Frontal cortex (tissue), 4 donors: ENCODE data around the gene TBC1D4. TPM values are rescaled to one million over a fixed set of nuclear protein-coding genes. Genes with fewer than 3 reads are reported as not detected.
"Not testable (repeated sequence)": the region's sequence is repeated elsewhere in the genome, so short reads cannot be mapped to it uniquely, and the experiment has no call there.

ENCODE experiments used
- DNase-seq, 2 donors: peaks; one replicate each; pipeline ENCODE4 v3.0.0; 2012; ENCODE audit warnings: low spot score in 2 of 2
- FAIRE-seq: peaks from 2 replicates; lab custom pipeline; 2012; peaks lifted over from hg19 to GRCh38; lab: Jason Lieb, UNC
- total RNA-seq: library from RNA; depleted of rRNA; stranded (reverse); fragments of >200 nt; gene quantifications from one replicate; pipeline ENCODE4 v1.2.3, GENCODE V29; 2014
- donor health status: control.
- donor health status: control.
- donor health status: control.

Gene TBC1D4
- total RNA-seq, 1 donor from 2014 or later, result 9.8 TPM

DNA sequence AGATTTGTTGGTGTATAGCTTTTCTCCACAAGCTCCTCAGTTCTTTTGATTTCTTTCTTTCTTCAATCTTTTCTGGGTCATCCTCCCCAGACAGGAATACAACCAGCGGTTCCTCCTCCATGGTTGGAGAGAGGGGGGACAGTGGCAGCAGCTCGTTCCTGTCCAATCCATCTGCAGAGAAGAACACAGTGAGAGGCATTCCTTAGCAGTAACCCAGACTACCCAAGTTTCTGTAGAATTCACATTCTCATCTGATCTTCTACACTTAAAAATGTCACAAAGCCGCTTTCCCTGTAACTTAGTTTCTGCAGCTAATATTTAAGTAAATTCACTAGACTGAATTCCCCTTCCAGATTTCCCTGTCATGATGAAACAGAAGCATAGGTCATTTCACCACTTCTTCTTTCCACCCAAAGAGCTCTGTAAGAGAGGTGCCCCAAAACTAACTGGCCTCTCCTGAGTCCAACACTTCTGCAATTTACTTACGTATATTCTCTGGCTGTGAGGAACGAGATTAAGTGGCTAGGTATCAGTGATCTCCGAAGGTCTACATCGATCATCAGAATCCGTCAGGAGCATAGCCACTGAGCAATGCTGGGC lies 171.9 kb downstream of the TBC1D4 start:
- DNase-seq (no peak), FAIRE-seq (no peak)

DNA sequence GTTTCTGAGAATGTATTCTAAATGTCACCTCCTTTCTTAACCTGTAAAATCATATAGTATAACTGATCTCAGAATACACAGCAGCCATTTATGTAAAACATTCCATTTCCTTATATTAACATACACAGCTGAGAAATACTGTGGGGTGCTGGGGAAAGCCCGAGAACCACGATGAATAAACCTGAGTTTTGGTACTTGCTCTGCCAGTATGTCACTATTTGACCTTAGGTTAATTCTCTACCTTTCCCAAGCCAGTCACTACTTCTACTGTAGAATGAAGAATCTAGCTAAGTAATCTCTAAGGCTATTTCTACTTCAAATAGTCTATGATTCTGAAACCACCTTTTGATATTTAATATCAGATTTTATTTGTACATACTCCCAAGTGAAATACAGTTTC lies 173.7 kb downstream of the TBC1D4 start:
- DNase-seq (no peak), FAIRE-seq (no peak)

DNA sequence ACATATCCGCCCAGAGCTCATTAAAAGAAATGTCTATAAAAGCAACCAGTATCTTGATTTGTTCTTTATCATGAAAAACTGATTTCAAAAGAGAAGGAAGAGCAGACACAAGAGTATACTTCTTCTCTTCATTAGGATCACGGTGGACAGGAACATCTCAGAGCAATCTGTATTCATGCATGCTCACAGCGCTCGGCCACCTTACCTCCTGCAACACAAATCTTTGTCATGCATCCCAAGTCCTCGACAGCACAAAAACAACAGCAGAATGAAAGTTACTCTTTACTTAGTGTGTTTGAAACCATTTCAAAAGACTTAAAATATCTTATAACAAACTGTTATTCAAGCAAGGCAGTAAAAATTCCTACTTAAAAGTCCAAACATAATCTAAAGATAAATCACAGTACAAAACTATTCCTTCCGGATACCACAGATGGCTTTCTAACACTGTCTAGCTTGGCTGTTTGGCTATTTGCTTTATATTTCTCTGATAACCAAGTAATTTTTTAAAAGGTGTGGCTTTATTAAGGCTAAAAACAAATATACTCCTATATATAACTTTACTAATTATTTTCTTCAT lies 174.5 kb downstream of the TBC1D4 start:
- FAIRE-seq (no peak), DNase-seq (no peak)

GRCh38 chr13:75306967-75307366 lies 175.0 kb downstream of the TBC1D4 start:
- not testable (repeated sequence) for DNase-seq, FAIRE-seq

DNA sequence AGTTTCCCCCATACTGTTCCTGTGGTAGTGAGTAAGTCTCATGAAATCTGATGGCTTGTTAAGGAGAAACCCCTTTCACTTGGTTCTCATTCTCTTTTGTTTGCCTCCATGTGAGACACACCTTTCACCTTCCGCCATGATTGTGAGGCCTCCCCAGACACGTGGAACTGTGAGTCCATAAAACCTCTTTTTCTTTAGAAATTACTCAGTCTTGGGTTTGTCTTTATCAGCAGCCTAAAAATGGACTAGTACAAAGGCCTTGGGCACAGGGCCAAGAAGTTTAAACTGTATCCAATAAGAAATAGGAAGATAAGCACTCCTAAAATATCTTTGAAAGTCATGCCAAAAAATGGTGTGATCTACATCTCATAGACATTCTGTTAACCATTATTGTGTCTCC lies 176.9 kb downstream of the TBC1D4 start:
- FAIRE-seq (no peak), DNase-seq (no peak)

- no peak for DNase-seq
- no peak for FAIRE-seq
Observed at GRCh38 chr13:75303263-75303662, 178.7 kb downstream of the TBC1D4 start.

DNA sequence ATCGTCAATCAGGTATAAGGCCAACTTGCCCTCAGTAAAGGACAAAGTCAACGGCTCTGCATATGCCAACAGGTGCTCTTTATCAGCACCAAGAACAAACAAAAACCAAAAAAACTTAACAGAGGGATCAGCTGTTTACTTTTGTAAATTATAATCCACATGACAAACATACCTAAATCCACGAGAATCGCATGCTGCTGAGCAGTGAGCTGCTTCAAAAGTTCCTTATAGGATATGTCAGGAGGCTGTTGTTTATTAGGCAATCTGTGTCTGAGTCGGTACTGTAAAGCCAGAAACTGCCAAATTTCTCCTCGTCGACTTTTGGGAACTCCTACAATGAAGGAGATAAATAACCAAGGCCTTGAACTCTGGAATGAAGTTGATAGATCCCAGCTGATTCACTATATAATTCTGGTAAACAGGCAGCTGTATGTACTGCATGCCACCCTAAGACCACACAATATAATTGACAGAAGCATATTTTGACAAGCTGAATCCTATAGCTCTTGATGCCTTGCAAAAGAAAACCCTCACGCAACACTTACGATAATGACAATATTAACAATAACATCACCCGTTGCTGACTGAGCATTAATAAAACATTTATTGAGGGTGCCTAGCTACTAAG lies 179.8 kb downstream of the TBC1D4 start:
- DNase-seq (no peak), FAIRE-seq (no peak)

GRCh38 chr13:75299913-75300862 lies 181.8 kb downstream of the TBC1D4 start:
- DNase-seq (no peak), FAIRE-seq (no peak)

DNA sequence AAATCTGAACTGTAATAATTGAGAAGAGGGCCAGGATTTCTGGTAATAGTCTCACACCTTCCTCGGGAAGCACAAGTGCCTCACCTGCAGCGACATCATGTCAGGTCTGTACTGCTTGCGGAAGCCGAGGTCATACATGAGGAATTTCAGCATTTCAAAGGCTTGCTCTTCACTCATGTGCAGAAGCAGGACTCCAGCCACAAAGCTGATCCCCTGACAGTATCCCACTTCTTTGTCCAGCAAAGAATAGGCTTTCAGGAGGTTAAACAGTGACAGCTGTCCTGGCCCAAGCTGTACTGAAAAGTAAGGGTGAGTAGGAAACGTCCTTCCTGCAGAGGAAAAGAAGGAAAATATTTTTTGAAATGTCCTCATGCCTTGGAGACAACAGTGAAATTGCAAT lies 182.7 kb downstream of the TBC1D4 start:
- FAIRE-seq, result no peak

DNA sequence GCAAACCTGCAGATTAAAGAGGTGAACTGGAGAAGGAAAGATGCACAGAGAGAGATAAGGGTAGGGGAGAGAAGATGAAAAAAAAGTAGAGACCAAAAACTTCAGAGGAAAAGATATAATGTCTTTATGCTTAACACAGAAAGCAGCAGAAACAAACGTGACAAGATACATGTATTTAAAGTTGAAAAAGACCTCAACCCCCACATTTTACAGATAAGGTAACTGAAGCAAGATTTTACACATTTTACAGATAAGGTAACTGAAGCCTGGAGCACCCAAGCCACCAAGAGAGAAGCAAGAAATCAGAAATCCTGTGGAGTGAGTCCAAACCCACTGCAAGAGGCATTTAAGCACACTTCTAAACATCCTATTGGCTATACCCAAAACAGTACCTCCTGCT lies 185.3 kb downstream of the TBC1D4 start:
- DNase-seq (no peak), FAIRE-seq (no peak)

More for the DNA sequence above, 182.7 kb downstream of the TBC1D4 start:
- no peak for DNase-seq

GRCh38 chr13:75295201-75295600 lies 186.8 kb downstream of the TBC1D4 start:
- no peak for DNase-seq
- no peak for FAIRE-seq

- DNase-seq, result no peak
- FAIRE-seq, result no peak
Observed at GRCh38 chr13:75294110-75294509, 187.9 kb downstream of the TBC1D4 start.

GRCh38 chr13:75285310-75285709 lies 196.7 kb downstream of the TBC1D4 start:
- DNase-seq, result no peak
- no peak for FAIRE-seq

- DNase-seq (no peak), FAIRE-seq (no peak)
Observed at GRCh38 chr13:75279834-75280369, 202.1 kb downstream of the TBC1D4 start.

- FAIRE-seq, DNase-seq: not testable (repeated sequence)
Observed at GRCh38 chr13:75273695-75274094, 208.3 kb downstream of the TBC1D4 start.

DNA sequence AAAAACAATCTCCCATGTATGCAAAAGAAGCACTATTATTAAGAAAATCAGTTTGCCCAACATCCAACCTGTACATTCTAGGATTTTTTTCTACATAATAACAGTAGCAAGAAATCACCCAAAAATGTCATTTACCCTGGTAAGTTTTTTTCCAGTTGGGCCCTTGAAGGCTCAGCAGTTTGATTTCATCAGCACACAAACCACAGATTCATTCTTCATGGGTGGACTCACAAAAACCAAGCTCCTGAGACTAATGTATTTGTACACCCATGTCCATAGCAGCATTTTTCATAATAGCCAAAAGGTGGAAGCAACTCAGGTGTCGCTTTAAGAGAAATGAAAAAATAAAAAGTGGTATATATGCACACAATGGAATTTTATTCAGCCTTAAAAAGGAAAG lies 210.1 kb downstream of the TBC1D4 start:
- FAIRE-seq (no peak), DNase-seq (no peak)

DNA sequence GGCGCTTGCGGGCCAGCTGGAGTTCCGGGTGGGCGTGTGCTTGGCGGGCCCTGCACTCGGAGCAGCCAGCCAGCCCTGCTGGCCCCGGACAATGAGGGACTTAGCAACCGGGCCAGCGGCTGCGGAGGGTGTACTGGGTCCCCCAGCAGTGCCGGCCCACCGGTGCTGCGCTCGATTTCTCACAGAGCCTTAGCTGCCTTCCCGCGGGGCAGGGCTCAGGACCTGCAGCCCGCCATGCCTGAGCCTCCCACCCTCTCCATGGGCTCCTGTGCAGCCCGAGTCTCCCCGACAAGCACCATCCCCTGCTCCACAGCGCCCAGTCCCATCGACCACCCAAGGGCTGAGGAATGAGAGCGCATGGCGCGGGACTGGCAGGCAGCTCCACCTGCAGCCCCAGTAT lies 213.5 kb downstream of the TBC1D4 start:
- not testable (repeated sequence) for DNase-seq, FAIRE-seq

GRCh38 chr13:75264611-75265010 lies 217.4 kb downstream of the TBC1D4 start:
- no peak for DNase-seq
- no peak for FAIRE-seq

- DNase-seq, result no peak
- FAIRE-seq, result no peak
Observed at GRCh38 chr13:75263741-75264407, 218.1 kb downstream of the TBC1D4 start.
